Stimulated activated CD8-positive, alpha-beta memory T cell treated with anti-CD3 and anti-CD28 coated beads, Interleukin-12 subunit alpha, Interleukin-12 subunit beta, amount 100 ng/mL, for 24 hours (primary cell): ENCODE results near the gene ZRSR2.
A peak's percentile ranks its signal among the peaks of the same experiment; 100 is the strongest.

Experiments used
- DNase-seq: peaks from one replicate; pipeline ENCODE4 v3.0.0-alpha.2; 2020; ENCODE audit errors: extremely low read depth

ZRSR2 gene

DNA sequence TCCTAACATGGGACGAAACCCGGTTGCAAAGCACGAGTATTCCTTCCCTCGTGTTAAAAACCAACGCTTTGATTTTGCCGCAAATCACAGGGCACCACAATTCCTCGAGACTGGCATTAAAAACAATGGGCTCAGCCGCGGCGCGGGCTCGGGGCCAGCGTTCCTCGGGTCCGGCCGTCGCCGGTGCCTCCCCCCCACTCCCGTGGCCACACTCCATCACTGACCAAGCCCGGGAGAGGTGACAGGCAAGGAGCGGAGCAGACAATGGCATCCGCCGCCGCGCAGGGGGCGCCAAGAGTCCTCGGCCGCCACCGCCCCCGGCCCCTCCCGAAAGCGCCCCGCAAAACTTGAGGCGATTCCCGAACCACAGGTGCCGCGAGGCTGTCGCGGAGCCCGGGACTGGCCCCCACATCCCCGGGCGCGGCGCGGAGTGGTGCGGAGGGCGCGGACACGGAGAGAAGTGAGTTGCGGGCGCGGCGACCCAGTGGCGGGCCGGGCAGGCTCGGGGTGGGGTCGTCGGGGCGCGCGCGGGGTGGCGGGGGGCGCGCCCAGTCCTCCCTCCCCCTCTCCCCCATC, 63.9 kb downstream of the ZRSR2 start:
- DNase-seq, result no peak

DNA sequence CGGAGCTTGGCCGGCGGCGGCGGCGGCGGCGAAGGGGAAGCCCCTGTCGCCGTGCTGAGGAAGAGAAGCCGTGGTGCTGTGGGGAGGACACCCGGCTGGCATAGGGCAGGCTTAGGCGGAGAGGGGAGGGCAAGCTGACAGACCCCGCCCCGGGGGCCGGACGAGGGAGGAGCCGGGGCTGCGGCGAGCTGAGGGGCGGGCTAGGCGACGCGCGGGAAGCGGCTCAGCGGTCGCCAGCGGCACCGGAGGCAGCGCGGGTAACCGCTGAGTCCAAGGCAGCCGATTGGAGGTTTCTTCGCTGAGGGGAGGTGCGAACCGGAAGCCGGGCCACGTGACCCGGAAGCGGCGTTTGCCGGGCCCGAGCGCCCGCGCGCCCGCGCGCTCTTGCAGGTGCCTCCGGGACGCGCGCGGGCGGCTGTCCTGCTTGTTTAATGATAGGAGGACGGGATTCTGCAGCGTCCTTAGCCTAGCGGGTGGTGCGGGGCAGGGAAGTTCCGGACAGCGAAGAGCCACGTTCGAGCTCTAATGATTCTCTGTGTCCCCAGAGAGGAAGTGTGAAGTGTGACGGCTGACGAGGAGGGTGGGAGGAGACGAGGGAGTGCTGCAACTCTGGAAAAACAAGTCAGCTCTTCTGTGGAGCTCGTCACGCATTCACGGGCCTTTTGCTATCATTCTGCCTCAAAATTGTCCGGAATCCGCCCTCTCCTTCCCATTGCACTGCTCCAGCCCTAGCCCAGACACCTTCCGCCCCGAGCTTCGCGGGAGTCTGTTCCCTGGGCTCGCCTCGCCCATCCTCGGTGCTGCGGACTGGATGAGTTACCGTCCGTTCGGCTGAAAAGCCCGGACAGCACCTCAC, 64.7 kb downstream of the ZRSR2 start, which contains the start of gene AP1S2:
Gene AP1S2 (minus strand): TSS at position 102 of the 856 bp plus-strand sequence. CDS start 2,289 bp downstream, outside the sequence.
- peak; percentile 64 for DNase-seq

DNA sequence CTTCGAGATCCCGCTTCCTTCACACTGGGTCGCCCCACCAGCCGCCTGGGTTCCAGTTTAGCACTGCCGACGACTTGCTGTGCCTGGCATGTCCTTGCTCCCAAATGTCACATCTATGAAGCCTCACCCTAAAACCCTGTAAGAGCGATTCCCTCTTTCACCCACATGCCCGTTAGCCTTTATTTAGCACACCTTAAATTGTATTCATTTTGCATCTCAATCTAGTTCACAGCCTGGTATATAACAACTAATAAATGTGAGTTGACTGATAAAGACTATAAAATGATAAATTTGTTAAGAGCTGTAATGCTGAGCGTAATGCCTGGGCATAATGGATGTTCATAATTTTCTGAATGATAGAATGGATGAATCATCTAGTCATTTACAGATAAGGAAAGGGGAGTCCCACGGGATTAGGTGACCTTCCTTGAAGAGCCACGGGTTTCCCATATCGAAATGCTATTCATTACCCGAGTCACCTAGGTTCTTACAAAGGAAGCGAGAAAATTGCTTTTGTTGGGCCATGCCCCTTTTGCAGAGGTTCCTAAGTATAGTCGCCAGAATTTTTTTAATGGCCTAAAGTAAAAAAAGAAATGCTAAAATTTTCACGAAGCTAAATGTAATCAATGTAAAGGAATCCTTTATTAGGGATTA, 65.4 kb downstream of the ZRSR2 start:
- no peak for DNase-seq

DNA sequence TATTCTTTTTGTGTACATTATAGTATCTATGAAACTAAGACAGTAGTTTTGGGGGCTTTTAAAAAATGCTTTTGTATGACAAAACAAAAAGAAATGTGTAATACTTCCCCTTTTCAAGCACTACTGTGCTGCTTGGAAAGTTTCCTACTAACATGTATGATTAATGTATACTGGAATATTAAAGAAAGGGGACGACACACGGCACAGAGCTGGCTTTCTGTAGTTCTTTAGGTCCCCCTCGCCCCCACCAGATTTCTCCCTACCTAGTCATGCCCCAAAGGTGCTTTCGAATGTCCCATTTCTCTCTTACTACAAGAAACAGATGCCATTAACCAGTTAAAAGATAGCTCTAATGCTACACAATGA, 65.9 kb downstream of the ZRSR2 start:
- DNase-seq, result no peak

DNA sequence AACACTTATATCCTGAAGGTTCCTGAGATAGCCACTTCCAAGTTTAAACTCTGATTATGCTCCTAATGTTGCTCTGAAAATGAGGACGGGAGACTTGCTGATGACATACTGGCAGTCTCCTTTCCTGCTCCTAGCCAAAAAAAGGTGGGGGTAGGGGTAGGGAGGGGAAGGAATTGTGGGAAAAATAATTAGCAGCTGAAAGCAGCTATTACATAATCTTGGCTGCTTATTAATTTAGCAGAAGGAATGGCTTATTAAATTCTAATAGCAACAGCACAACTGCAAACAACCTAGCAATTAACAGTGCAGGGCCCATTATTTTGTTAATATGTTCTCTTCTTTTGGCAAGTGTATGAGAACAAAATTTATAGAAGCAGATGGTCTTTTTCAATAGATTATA, 66.4 kb downstream of the ZRSR2 start:
- no peak for DNase-seq

DNA sequence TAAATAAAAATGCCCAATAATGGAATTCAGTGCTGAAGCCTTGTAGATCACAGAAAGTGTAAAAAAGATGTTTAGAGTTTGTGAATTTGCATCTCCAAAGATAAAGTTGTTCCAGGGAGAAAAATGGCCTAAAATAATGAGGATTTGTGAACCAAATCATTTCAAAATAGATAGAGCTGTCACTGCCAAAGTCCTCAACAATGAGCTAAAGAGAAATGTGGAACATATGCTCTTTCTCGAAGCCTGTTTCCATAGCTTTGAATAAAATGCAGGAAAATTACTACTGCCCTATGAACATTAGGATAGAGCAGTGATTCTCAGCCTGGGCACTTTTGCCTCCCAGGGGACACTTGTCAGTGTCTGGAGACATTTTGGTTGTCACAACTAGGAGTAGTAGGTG, 67.8 kb downstream of the ZRSR2 start:
- no peak for DNase-seq

DNA sequence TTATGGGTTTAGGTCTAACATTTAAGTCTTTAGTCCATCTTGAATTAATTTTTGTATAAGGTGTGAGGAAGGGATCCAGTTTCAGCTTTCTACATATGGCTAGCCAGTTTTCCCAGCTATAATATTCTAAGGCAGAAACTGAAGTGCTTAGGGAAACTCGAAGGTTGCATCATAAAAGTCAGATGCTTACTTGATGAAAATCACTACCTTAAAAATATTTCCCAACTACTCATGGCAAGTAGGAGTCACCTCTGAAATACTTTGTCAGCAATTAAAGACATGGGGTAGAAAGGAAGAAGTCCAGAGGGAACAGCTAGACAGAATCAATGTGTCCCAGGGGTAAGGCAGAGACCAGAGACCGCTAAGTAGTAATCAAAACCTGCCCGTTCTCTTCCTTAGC, 70.6 kb downstream of the ZRSR2 start:
- DNase-seq, result no peak

DNA sequence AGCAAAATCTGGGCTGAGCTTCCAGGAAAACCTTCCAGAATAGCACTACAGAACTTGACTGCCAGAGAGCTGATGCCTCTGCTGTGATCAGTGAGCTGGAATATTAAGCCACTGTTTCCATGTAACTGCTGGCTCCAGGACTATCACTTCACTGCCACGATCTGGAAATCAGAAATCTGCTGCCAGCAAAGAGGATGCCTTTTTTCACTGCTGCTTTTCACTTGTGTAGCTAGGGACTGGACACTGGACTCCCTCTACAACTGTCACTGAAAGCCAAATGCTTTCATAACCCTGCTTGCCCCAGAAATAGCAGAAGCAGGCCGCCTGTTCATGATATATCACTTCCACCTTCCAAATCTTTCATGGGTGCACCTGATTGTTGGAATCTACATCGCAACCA, 73.7 kb downstream of the ZRSR2 start:
- no peak for DNase-seq

DNA sequence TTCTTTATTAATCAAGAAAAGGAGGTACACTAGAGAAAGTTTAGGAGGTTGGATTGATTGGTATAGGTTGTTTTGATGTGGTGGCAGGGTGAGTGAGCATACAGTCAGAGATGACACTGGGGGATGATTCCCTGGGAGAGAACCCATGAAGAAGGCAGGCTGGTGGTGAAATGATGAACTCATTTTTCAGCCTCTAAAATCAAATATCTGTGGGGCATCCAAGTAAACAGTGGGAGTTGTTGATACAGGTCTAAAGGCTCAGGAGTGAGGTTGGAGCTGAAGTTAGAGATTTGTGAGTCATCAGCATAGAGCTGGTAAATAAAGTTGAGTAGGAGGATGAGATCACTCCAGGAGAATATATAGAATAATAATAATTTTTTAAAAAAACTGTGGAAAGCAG, 74.3 kb downstream of the ZRSR2 start:
- no peak for DNase-seq

DNA sequence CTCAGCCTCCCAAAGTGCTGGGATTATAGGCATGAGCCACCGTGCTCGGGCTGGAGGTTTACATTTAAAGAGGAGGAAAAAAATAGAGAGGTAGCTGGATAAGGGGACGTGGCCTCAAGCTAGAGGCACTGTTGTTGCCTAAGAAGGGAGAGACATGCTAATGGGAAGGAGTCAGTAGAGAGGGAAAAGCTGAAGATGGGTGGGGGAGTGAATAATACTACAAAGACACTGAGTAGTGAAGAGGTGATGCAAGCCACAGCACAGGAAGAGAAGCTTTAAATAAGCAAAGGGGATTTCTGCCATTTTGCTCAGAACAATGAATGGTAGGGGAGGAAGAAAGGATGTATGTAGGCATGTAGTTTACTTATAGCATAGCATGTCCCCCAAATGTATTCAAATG, 75.9 kb downstream of the ZRSR2 start:
- DNase-seq, result no peak

DNA sequence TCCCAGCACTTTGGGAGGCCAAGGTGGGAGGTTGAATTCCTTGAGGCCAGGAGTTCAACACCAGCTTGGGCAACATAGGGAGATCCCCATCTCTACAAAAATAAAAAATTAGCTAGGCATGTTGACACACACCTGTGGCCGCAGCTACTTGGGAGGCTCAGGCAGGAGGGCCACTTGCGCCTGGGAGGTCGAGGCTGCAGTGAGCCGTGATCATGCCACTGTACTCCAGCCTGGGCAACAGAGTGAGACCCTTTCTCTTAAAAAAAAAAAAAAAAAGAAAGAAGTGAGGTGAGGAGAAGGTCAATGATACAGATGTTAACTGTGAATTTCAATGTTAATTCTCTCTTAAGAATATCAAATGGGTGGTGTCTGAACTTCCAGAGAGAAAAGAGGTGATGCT, 79.4 kb downstream of the ZRSR2 start:
- no peak for DNase-seq

DNA sequence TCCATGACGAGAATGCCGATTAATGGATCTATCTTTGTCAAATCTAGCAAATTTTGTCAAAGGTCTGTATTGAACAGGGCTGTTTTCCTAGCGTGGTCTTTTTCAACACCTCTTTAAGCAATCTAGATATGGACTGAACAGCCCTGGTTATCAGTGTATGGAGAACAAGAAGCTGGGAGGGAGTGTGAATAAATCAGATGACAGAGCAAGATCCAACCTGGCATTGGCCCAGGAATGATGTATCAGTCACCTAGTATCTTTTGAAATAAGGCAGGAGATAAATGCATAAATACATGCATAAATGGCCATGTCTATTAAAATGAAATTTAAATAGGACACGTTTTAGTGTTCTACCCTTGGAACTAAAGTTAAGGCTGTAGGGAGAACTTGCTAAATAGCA, 80.0 kb downstream of the ZRSR2 start:
- DNase-seq, result no peak
